ENCODE data around the gene ADIG.

The ADIG gene

GRCh38 chr20:38607351-38607750, 26.4 kb downstream of the ADIG start:
- H3K4me2 ChIP-seq (ENCODE audit: low read depth, low read length): no peak overlapping the region
- H3K9ac ChIP-seq (ENCODE audit: low read length): no peak overlapping the region
- H3K27me3 ChIP-seq (replicated peaks; ENCODE audit: insufficient read depth, low read length): peaks cover 5% of the 10 kb centered on the region; the same call in 1 of the 2 replicates
- H3K9me3 ChIP-seq (replicated peaks; ENCODE audit: insufficient read depth, low read length): no peaks in the 10 kb centered on the region
- H3K36me3 ChIP-seq (replicated peaks; ENCODE audit: insufficient read depth, low read length): no peaks in the 10 kb centered on the region
- H3K79me2 ChIP-seq (ENCODE audit: low read length): no peaks in the 10 kb centered on the region
- no peaks in the 10 kb centered on the region for H4K20me1 ChIP-seq (ENCODE audit: insufficient read depth, low read length)
- H3K4me3 ChIP-seq (ENCODE audit: low read length): no peak overlapping the region
- TF ChIP-seq EZH2 (optimal IDR thresholded peaks at IDR 0.05; ENCODE audit: low read depth, low read length) (no peak), EZH2phosphoT487 (IDR thresholded peaks at IDR 0.05; ENCODE audit: low read length) (no peak), CTCF (IDR thresholded peaks at IDR 0.05; ENCODE audit: low read length) (no peak)
- no peaks in the 10 kb centered on the region for H3F3A ChIP-seq (ENCODE audit: insufficient read depth, low read length)
- peaks cover 3% of the 10 kb centered on the region; the same call in 1 of the 2 replicates for H3K4me1 ChIP-seq (ENCODE audit: low read length)
- no peak for DNase-seq
- no peak overlapping the region for H3K27ac ChIP-seq (ENCODE audit: low read length)
- H2AFZ ChIP-seq (ENCODE audit: low read length): no peak overlapping the region
- no peaks in the 10 kb centered on the region for H3K9me2 ChIP-seq (replicated peaks; ENCODE audit: insufficient read depth, low read length)

- H3K27ac ChIP-seq (ENCODE audit: low read length): no peak overlapping the region
- peaks cover 3% of the 10 kb centered on the region; the same call in 1 of the 2 replicates for H3K4me1 ChIP-seq (ENCODE audit: low read length)
- H3K9me2 ChIP-seq (replicated peaks; ENCODE audit: insufficient read depth, low read length): no peaks in the 10 kb centered on the region
- no peaks in the 10 kb centered on the region for H3K36me3 ChIP-seq (replicated peaks; ENCODE audit: insufficient read depth, low read length)
- DNase-seq: no peak
- H3K79me2 ChIP-seq (ENCODE audit: low read length): no peaks in the 10 kb centered on the region
- no peaks in the 10 kb centered on the region for H3F3A ChIP-seq (ENCODE audit: insufficient read depth, low read length)
- H3K4me2 ChIP-seq (ENCODE audit: low read depth, low read length): no peak overlapping the region
- no peak overlapping the region for H3K4me3 ChIP-seq (ENCODE audit: low read length)
- TF ChIP-seq CTCF (IDR thresholded peaks at IDR 0.05; ENCODE audit: low read length) (no peak), EZH2phosphoT487 (IDR thresholded peaks at IDR 0.05; ENCODE audit: low read length) (no peak), EZH2 (optimal IDR thresholded peaks at IDR 0.05; ENCODE audit: low read depth, low read length) (no peak)
- H2AFZ ChIP-seq (ENCODE audit: low read length): no peak overlapping the region
- H3K9me3 ChIP-seq (replicated peaks; ENCODE audit: insufficient read depth, low read length): no peaks in the 10 kb centered on the region
- no peak overlapping the region for H3K9ac ChIP-seq (ENCODE audit: low read length)
- no peaks in the 10 kb centered on the region for H3K27me3 ChIP-seq (replicated peaks; ENCODE audit: insufficient read depth, low read length)
- H4K20me1 ChIP-seq (ENCODE audit: insufficient read depth, low read length): no peaks in the 10 kb centered on the region
These were observed 27.2 kb downstream of the ADIG start for GRCh38 chr20:38608188-38608587.

GRCh38 chr20:38609815-38610214, 28.8 kb downstream of the ADIG start:
- TF ChIP-seq EZH2 (optimal IDR thresholded peaks at IDR 0.05; ENCODE audit: low read depth, low read length) (no peak), EZH2phosphoT487 (IDR thresholded peaks at IDR 0.05; ENCODE audit: low read length) (no peak), CTCF (IDR thresholded peaks at IDR 0.05; ENCODE audit: low read length) (no peak)
- Histone ChIP-seq H3K36me3 (replicated peaks; ENCODE audit: insufficient read depth, low read length) (no peaks in the 10 kb centered on the region), H3K9me2 (replicated peaks; ENCODE audit: insufficient read depth, low read length) (no peaks in the 10 kb centered on the region), H3K4me2 (ENCODE audit: low read depth, low read length) (no peak overlapping the region), H3K79me2 (ENCODE audit: low read length) (no peaks in the 10 kb centered on the region), H2AFZ (ENCODE audit: low read length) (no peak overlapping the region), H3K4me1 (ENCODE audit: low read length) (peaks cover 3% of the 10 kb centered on the region; the same call in 1 of the 2 replicates), H3K27ac (ENCODE audit: low read length) (no peak overlapping the region), H4K20me1 (ENCODE audit: insufficient read depth, low read length) (no peaks in the 10 kb centered on the region), H3K4me3 (ENCODE audit: low read length) (no peak overlapping the region), H3K9ac (ENCODE audit: low read length) (no peak overlapping the region), H3K27me3 (replicated peaks; ENCODE audit: insufficient read depth, low read length) (peaks cover 9% of the 10 kb centered on the region; the same call in 1 of the 2 replicates), H3F3A (ENCODE audit: insufficient read depth, low read length) (no peaks in the 10 kb centered on the region), H3K9me3 (replicated peaks; ENCODE audit: insufficient read depth, low read length) (no peaks in the 10 kb centered on the region)
- DNase-seq: no peak

Data from MM.1S (cell line).